MM.1S (cell line): Measurements from ENCODE around the gene SRA1.

Source experiments
- DNase-seq: peaks from one replicate; pipeline ENCODE4 v3.0.0-alpha.2; 2015
- H2AFZ ChIP-seq: fragments of 300-600 bp; sonication (generic); 2 replicates; pipeline ENCODE4 v1.6.0; 2016; ENCODE audit warnings: antibody characterized with exemption, low read length
- H3F3A ChIP-seq: fragments of 300-600 bp; sonication (generic); 2 replicates; pipeline ENCODE4 v1.6.1; 2016; ENCODE audit warnings: mild to moderate bottlenecking, antibody characterized with exemption, low read length, moderate library complexity, mixed read lengths; ENCODE audit not compliant: insufficient read depth
- H3K27ac ChIP-seq: fragments of 300-600 bp; sonication (generic); 2 replicates; pipeline ENCODE4 v1.5.1; 2016; ENCODE audit warnings: mild to moderate bottlenecking, low read length
- H3K27me3 ChIP-seq: fragments of 300-600 bp; sonication (generic); replicated peaks from 2 replicates; pipeline ENCODE4 v1.6.0; 2016; ENCODE audit warnings: low read length; ENCODE audit not compliant: insufficient read depth
- H3K36me3 ChIP-seq: fragments of 300-600 bp; sonication (generic); replicated peaks from 2 replicates; pipeline ENCODE4 v1.6.1; 2016; ENCODE audit warnings: mild to moderate bottlenecking, low read length, mixed read lengths; ENCODE audit not compliant: insufficient read depth
- H3K4me1 ChIP-seq: fragments of 300-600 bp; sonication (generic); 2 replicates; pipeline ENCODE4 v1.6.1; 2016; ENCODE audit warnings: low read length, mixed read lengths
- H3K4me2 ChIP-seq: fragments of 300-600 bp; sonication (generic); 2 replicates; pipeline ENCODE4 v1.6.0; 2016; ENCODE audit warnings: low read depth, low read length
- H3K4me3 ChIP-seq: fragments of 300-600 bp; sonication (generic); 2 replicates; pipeline ENCODE4 v1.5.1; 2016; ENCODE audit warnings: low read length, mixed read lengths
- H3K79me2 ChIP-seq: fragments of 300-600 bp; sonication (generic); 2 replicates; pipeline ENCODE4 v1.6.1; 2016; ENCODE audit warnings: mixed run types, low read length, mixed read lengths
- H3K9ac ChIP-seq: fragments of 300-600 bp; sonication (generic); 2 replicates; pipeline ENCODE4 v1.6.1; 2016; ENCODE audit warnings: low read length, mixed read lengths
- H3K9me2 ChIP-seq: fragments of 300-600 bp; sonication (generic); replicated peaks from 2 replicates; pipeline ENCODE4 v1.6.1; 2016; ENCODE audit warnings: mild to moderate bottlenecking, low read length, mixed read lengths; ENCODE audit not compliant: insufficient read depth
- H3K9me3 ChIP-seq: fragments of 300-600 bp; sonication (generic); replicated peaks from 2 replicates; pipeline ENCODE4 v1.6.1; 2016; ENCODE audit warnings: mild to moderate bottlenecking, low read length, mixed read lengths; ENCODE audit not compliant: insufficient read depth
- H4K20me1 ChIP-seq: fragments of 300-600 bp; sonication (generic); 2 replicates; pipeline ENCODE4 v1.6.1; 2016; ENCODE audit warnings: mild to moderate bottlenecking, low read length, moderate library complexity, mixed read lengths; ENCODE audit not compliant: insufficient read depth
- CTCF ChIP-seq: fragments of 300-600 bp; sonication (generic); IDR thresholded peaks from 2 replicates; pipeline ENCODE4 v1.5.1; 2016; ENCODE audit warnings: antibody characterized with exemption, low read length, mixed read lengths
- EZH2 ChIP-seq: fragments of 300-600 bp; sonication (generic); optimal IDR thresholded peaks from 2 replicates; pipeline ENCODE3; 2017; ENCODE audit warnings: low read depth, mild to moderate bottlenecking, antibody characterized with exemption, low read length, mixed read lengths
- EZH2phosphoT487 ChIP-seq: fragments of 300-600 bp; sonication (generic); IDR thresholded peaks from 2 replicates; pipeline ENCODE4 v1.6.1; 2018; ENCODE audit warnings: antibody characterized with exemption, low read length

SRA1 gene

GRCh38 chr5:140560227-140560626 lies 3.0 kb upstream of the SRA1 start:
- no peaks in the 10 kb centered on the region for H3K9me2 ChIP-seq

GRCh38 chr5:140558542-140558941 lies 1.3 kb upstream of the SRA1 start:
- Histone ChIP-seq H4K20me1 (0 out of 2 replicates have a peak, but pooled peaks cover 1% of the 10 kb centered on the region), H2AFZ (no peak overlapping the region), H3K4me1 (peaks cover 22% of the 10 kb centered on the region), H3F3A (no peaks in the 10 kb centered on the region; the same call in 1 of the 2 replicates), H3K9me2 (no peaks in the 10 kb centered on the region), H3K9ac (no peak overlapping the region), H3K79me2 (peaks cover 36% of the 10 kb centered on the region), H3K27me3 (no peaks in the 10 kb centered on the region), H3K4me2 (no peak overlapping the region), H3K27ac (no peak overlapping the region), H3K4me3 (no peak overlapping the region), H3K36me3 (no peaks in the 10 kb centered on the region), H3K9me3 (no peaks in the 10 kb centered on the region)
- DNase-seq = no peak
- no peak for TF ChIP-seq CTCF
- no peak for TF ChIP-seq EZH2
- TF ChIP-seq EZH2phosphoT487 = no peak

More at GRCh38 chr5:140560227-140560626, 3.0 kb upstream of the SRA1 start:
- TF ChIP-seq EZH2phosphoT487 (no peak), EZH2 (no peak)
- Histone ChIP-seq H3K4me2 (no peak overlapping the region), H3K79me2 (peaks cover 27% of the 10 kb centered on the region), H3K36me3 (no peaks in the 10 kb centered on the region), H3F3A (no peaks in the 10 kb centered on the region; the same call in 1 of the 2 replicates), H3K27ac (no peak overlapping the region), H3K4me1 (peaks cover 25% of the 10 kb centered on the region), H3K4me3 (no peak overlapping the region), H3K27me3 (no peaks in the 10 kb centered on the region), H4K20me1 (no peaks in the 10 kb centered on the region), H2AFZ (no peak overlapping the region), H3K9ac (no peak overlapping the region), H3K9me3 (no peaks in the 10 kb centered on the region)
- DNase-seq = no peak

DNA sequence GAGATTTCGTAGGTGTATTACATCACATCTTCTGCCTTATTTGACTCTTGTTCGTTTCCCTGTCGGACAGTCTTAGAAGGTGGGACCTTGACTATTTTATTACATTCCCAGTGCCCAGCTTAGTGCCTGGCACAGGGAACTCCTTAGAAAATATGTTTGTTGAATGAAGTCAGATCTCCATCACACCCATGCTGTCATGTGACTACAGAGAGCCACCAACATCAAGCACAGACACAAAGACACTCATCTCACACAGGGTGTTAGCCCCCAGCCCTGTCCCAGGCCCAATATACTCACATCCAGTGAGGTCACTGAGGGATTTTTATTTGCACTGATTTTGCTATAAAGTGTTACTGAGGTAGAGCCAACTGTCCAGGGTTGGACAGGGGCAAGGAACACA lies 692 bp upstream of the SRA1 start:
- Histone ChIP-seq H3K27ac (peak overlapping the region; percentile 55), H3K4me3 (peak overlapping the region; percentile 77), H3K4me2 (peak overlapping the region; percentile 87), H3F3A (no peaks in the 10 kb centered on the region; the same call in 1 of the 2 replicates), H3K27me3 (no peaks in the 10 kb centered on the region), H3K9ac (peak overlapping the region; percentile 82; the same call in 1 of the 2 replicates), H4K20me1 (0 out of 2 replicates have a peak, but pooled peaks cover 4% of the 10 kb centered on the region), H2AFZ (peak overlapping the region; percentile 70), H3K9me2 (no peaks in the 10 kb centered on the region), H3K9me3 (no peaks in the 10 kb centered on the region), H3K4me1 (peaks cover 19% of the 10 kb centered on the region), H3K36me3 (no peaks in the 10 kb centered on the region), H3K79me2 (peaks cover 42% of the 10 kb centered on the region)
- TF ChIP-seq EZH2 (no peak), EZH2phosphoT487 (no peak), CTCF (no peak)
- no peak for DNase-seq

DNA sequence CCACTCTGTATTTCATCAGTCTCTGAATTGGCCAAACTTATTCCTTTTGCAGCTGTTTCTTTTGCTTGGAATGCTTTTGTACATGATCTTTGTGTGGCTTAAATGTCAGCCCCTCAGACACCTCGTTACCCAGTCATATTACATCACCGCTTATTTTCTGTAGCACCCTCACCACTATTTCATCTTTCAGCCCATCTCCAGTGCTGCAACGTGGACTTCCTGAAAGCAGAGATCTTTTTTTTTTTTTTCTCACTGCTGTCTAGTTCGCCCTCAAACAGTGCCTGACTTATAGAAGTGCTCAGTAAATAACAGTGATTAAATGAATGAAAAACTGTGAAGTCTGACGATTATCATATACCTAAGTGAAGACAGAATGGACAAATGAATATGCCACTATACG lies 835 bp downstream of the SRA1 start:
- Histone ChIP-seq H3K4me2 (peak overlapping the region; percentile 87), H3K9me3 (no peaks in the 10 kb centered on the region), H3K36me3 (no peaks in the 10 kb centered on the region), H3K4me3 (peak overlapping the region; percentile 77), H3K27me3 (no peaks in the 10 kb centered on the region), H3K9ac (peak overlapping the region; percentile 82), H2AFZ (peak overlapping the region; percentile 70; the same call in 1 of the 2 replicates), H3K4me1 (peaks cover 19% of the 10 kb centered on the region), H3K79me2 (peaks cover 52% of the 10 kb centered on the region), H3K27ac (peak overlapping the region; percentile 55; the same call in 1 of the 2 replicates), H4K20me1 (0 out of 2 replicates have a peak, but pooled peaks cover 4% of the 10 kb centered on the region), H3K9me2 (no peaks in the 10 kb centered on the region), H3F3A (no peaks in the 10 kb centered on the region; the same call in 1 of the 2 replicates)
- DNase-seq = peak; percentile 34
- no peak for TF ChIP-seq EZH2
- TF ChIP-seq EZH2phosphoT487 = no peak
- TF ChIP-seq CTCF = no peak
